IMR-90 (cell line): ENCODE data around the gene DOCK7. TPM values are rescaled to one million over a fixed set of nuclear protein-coding genes. Genes with fewer than 3 reads are reported as not detected.

ENCODE experiments used
- ATAC-seq: fragments of 200-7000 bp; cut with Tn5 transposase; 2 replicates; pipeline ENCODE4 v1.9.1; 2020; ENCODE audit warnings: low read depth, mild to moderate bottlenecking, moderate library complexity
- BruUV-seq: library from RNA; stranded (reverse); fragments of 400-500 nt; replicated peaks from 2 replicates; lab custom pipeline; 2021; lab: Mats Ljungman, UMichigan
- CTCF ChIA-PET: fragments of 300-600 bp; formaldehyde crosslinking; extraction: SDS; loops from one replicate; lab custom pipeline; 2021; ENCODE audit warnings: antibody characterized with exemption; lab: Yijun Ruan, JAX
- POLR2A ChIA-PET: fragments of 300-600 bp; sonication (Branson Sonifier 250); formaldehyde crosslinking; loops from one replicate; lab custom pipeline; 2022; ENCODE audit warnings: antibody characterized with exemption; ENCODE audit not compliant: unreplicated experiment; lab: Charles Lee
- DNase-seq: peaks from one replicate; pipeline ENCODE4 v3.0.0; 2013
- H2AFZ ChIP-seq: replicated peaks from 2 replicates; pipeline ENCODE3; 2013; ENCODE audit warnings: low read length, mild to moderate bottlenecking; ENCODE audit not compliant: poor library complexity
- H2AK5ac ChIP-seq: 2 replicates; pipeline ENCODE4 v1.6.1; 2013; ENCODE audit warnings: low read depth, low read length, inconsistent platforms
- H2AK9ac ChIP-seq: replicated peaks from 2 replicates; pipeline ENCODE3; 2013; ENCODE audit warnings: mild to moderate bottlenecking, low read depth, low read length, moderate library complexity; ENCODE audit not compliant: poor library complexity
- H2BK120ac ChIP-seq: 2 replicates; pipeline ENCODE4 v1.6.1; 2013; ENCODE audit warnings: low read depth, low read length, inconsistent platforms
- H2BK15ac ChIP-seq: 3 replicates; pipeline ENCODE4 v1.6.1; 2013; ENCODE audit warnings: low read depth, low read length, inconsistent platforms
- H2BK20ac ChIP-seq: 2 replicates; pipeline ENCODE4 v1.6.1; 2013; ENCODE audit warnings: low read depth, mild to moderate bottlenecking, inconsistent platforms, low read length, moderate library complexity
- H2BK5ac ChIP-seq: 2 replicates; pipeline ENCODE4 v1.6.1; 2013; ENCODE audit warnings: mild to moderate bottlenecking, low read depth, low read length, inconsistent platforms; ENCODE audit not compliant: poor library complexity, severe bottlenecking
- H3K14ac ChIP-seq: replicated peaks from 2 replicates; pipeline ENCODE4 v1.6.1; 2013; ENCODE audit warnings: low read depth, low read length, inconsistent platforms
- H3K18ac ChIP-seq: 2 replicates; pipeline ENCODE4 v1.6.1; 2013; ENCODE audit warnings: low read depth, low read length, control low read depth
- H3K23ac ChIP-seq: 2 replicates; pipeline ENCODE4 v1.6.1; 2013; ENCODE audit warnings: low read depth, low read length, inconsistent platforms
- H3K27ac ChIP-seq: 2 replicates; pipeline ENCODE4 v1.5.1; 2013; ENCODE audit warnings: mild to moderate bottlenecking, control low read depth, low read length; ENCODE audit not compliant: insufficient read depth
- H3K27me3 ChIP-seq: 2 replicates; pipeline ENCODE4 v1.6.1; 2013; ENCODE audit warnings: low read length; ENCODE audit not compliant: control insufficient read depth, insufficient read depth
- H3K36me3 ChIP-seq: 2 replicates; pipeline ENCODE4 v1.6.1; 2013; ENCODE audit warnings: low read length, mixed read lengths; ENCODE audit not compliant: control insufficient read depth, insufficient read depth
- H3K4ac ChIP-seq: 2 replicates; pipeline ENCODE4 v1.6.1; 2013; ENCODE audit warnings: low read depth, low read length, inconsistent platforms
- H3K4me1 ChIP-seq: 2 replicates; pipeline ENCODE4 v1.6.1; 2013; ENCODE audit warnings: low read length, mixed read lengths; ENCODE audit not compliant: control insufficient read depth, insufficient read depth
- H3K4me2 ChIP-seq: 2 replicates; pipeline ENCODE4 v1.6.1; 2013; ENCODE audit warnings: low read depth, mild to moderate bottlenecking, control low read depth, low read length, moderate library complexity
- H3K4me3 ChIP-seq: 2 replicates; pipeline ENCODE4 v1.5.1; 2013; ENCODE audit warnings: low read depth, mild to moderate bottlenecking, control low read depth, low read length, moderate library complexity; ENCODE audit not compliant: insufficient read depth
- H3K56ac ChIP-seq: 2 replicates; pipeline ENCODE4 v1.6.1; 2013; ENCODE audit warnings: low read length, inconsistent platforms; ENCODE audit not compliant: insufficient read depth; ENCODE audit errors: extremely low read depth
- H3K79me1 ChIP-seq, 2 experiments: 2 replicates each; pipeline ENCODE4 v1.6.1; 2013; ENCODE audit warnings: low read length in 2 of 2, inconsistent platforms in 1 of 2, low read depth in 1 of 2
- H3K9ac ChIP-seq: 2 replicates; pipeline ENCODE4 v1.6.1; 2013; ENCODE audit warnings: low read depth, low read length, control low read depth
- H3K9me1 ChIP-seq: 2 replicates; pipeline ENCODE4 v1.6.1; 2013; ENCODE audit warnings: low read length, inconsistent platforms; ENCODE audit not compliant: insufficient read depth
- H3K9me3 ChIP-seq: 2 replicates; pipeline ENCODE4 v1.6.1; 2013; ENCODE audit warnings: low read length; ENCODE audit not compliant: control insufficient read depth, insufficient read depth
- H4K20me1 ChIP-seq: 2 replicates; pipeline ENCODE4 v1.6.1; 2013; ENCODE audit warnings: low read length, inconsistent platforms; ENCODE audit not compliant: insufficient read depth
- H4K5ac ChIP-seq: 2 replicates; pipeline ENCODE4 v1.6.1; 2013; ENCODE audit warnings: mild to moderate bottlenecking, low read depth, low read length, control low read depth
- H4K8ac ChIP-seq, 2 experiments: 2 replicates each; pipeline ENCODE4 v1.6.1; 2013; ENCODE audit warnings: low read depth in 2 of 2, low read length in 2 of 2, control low read depth in 1 of 2, inconsistent platforms in 1 of 2
- H4K91ac ChIP-seq: 2 replicates; pipeline ENCODE4 v1.6.1; 2013; ENCODE audit warnings: low read depth, low read length, inconsistent platforms; ENCODE audit not compliant: insufficient read depth
- FOS ChIP-seq: fragments of 150-350 bp; IDR thresholded peaks from 2 replicates; pipeline ENCODE4 v1.6.1; 2016; ENCODE audit warnings: low read depth, low read length
- WGBS, 2 experiments: methylation state at CpG; one replicate each; pipeline versions ENCODE4 v1.1.5 to v1.1.7; 2013; ENCODE audit warnings: missing lambda C conversion rate in 2 of 2; ENCODE audit not compliant: insufficient read length in 1 of 2; ENCODE audit errors: extremely low coverage in 2 of 2; 5-methylcytosine and 5-hydroxymethylcytosine counted together
- dilution Hi-C: fragments of 300-500 bp; cut with HindIII; formaldehyde crosslinking; loops from one replicate; pipeline ENCODE4 v1.14.3; 2018; ENCODE audit warnings: low sequenced_read_pairs; ENCODE audit not compliant: unreplicated experiment
- in situ Hi-C: fragments of 300-500 bp; cut with MboI; formaldehyde crosslinking; loops from 3 replicates; pipeline ENCODE4 v1.14.3; 2019; ENCODE audit warnings: low sequenced_read_pairs, inconsistent platforms, mixed read lengths
- intact Hi-C: fragments of 100-400 bp; cut with micrococcal nuclease; formaldehyde crosslinking; loops from 2 replicates; pipeline ENCODE4 v1.10.0; 2022
- polyA plus RNA-seq, 3 experiments: library from polyadenylated mRNA; depleted of rRNA; stranded (reverse); fragments of >200 nt; gene quantifications; 2 replicates each; pipeline ENCODE4 v1.2.3, GENCODE V29; 2012; ENCODE audit warnings: low replicate concordance in 1 of 3
- total RNA-seq: library from RNA; depleted of rRNA; stranded (reverse); fragments of >200 nt; gene quantifications from 2 replicates; pipeline ENCODE4 v1.2.3, GENCODE V29; 2012
- TF ChIP-seq, protein P1 (sequence below): conservative IDR thresholded peaks from 2 replicates; pipeline ENCODE4 v1.5.1; 2012; ENCODE audit warnings: mild to moderate bottlenecking, low read depth, low read length, improper control_type of control experiment

DOCK7 gene
- total and polyA plus RNA-seq, 2 of the 4 experiments (the other 2 are of a cell fraction) = 38.0 to 97.7 TPM

- no peak overlapping the region for H2AFZ ChIP-seq
- no peaks in the 10 kb centered on the region for H4K20me1 ChIP-seq
- no peak overlapping the region for H4K91ac ChIP-seq
- H3K23ac ChIP-seq = no peak overlapping the region
- no peaks in the 10 kb centered on the region for H3K27me3 ChIP-seq
- peak overlapping the region; percentile 20; the same call in 1 of the 2 replicates for H3K4me2 ChIP-seq
- in situ Hi-C loops = loop anchor here (25.0 kb wide), 1 partner anchor 548 kb away; the partner anchor contains the start of gene L1TD1
- CTCF ChIA-PET = interaction anchor here (0.6 to 1.7 kb wide), 3 partner anchors 10 to 228 kb away, joined by 3 to 4 read pairs (median 3); no protein-coding TSS in a partner anchor
- no peak overlapping the region for H2BK120ac ChIP-seq
- H4K5ac ChIP-seq = no peak overlapping the region
- no peak overlapping the region for H3K56ac ChIP-seq
- WGBS, 2 experiments = no CpG with 5 or more reads among the region's 3 CpGs
- H3K4me1 ChIP-seq = peaks cover 1% of the 10 kb centered on the region; the same call in 1 of the 2 replicates
- H3K18ac ChIP-seq = peak overlapping the region; percentile 57; the same call in 1 of the 2 replicates
- TF ChIP-seq, protein P1, sequence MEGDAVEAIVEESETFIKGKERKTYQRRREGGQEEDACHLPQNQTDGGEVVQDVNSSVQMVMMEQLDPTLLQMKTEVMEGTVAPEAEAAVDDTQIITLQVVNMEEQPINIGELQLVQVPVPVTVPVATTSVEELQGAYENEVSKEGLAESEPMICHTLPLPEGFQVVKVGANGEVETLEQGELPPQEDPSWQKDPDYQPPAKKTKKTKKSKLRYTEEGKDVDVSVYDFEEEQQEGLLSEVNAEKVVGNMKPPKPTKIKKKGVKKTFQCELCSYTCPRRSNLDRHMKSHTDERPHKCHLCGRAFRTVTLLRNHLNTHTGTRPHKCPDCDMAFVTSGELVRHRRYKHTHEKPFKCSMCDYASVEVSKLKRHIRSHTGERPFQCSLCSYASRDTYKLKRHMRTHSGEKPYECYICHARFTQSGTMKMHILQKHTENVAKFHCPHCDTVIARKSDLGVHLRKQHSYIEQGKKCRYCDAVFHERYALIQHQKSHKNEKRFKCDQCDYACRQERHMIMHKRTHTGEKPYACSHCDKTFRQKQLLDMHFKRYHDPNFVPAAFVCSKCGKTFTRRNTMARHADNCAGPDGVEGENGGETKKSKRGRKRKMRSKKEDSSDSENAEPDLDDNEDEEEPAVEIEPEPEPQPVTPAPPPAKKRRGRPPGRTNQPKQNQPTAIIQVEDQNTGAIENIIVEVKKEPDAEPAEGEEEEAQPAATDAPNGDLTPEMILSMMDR = no peak
- TF ChIP-seq FOS = peak; percentile 46; the same call in 1 of the 2 replicates
- H2BK5ac ChIP-seq = peak overlapping the region; percentile 72
- no peaks in the 10 kb centered on the region for H3K36me3 ChIP-seq
- H3K14ac ChIP-seq = 0 out of 2 replicates have a peak overlapping the region, but pooled peaks have one; percentile 1
- H4K8ac ChIP-seq = 0 out of 4 replicates have a peak overlapping the region, but pooled peaks of 1 of the 2 experiments have one; percentile 13
- peak; percentile 82 for DNase-seq
- intact Hi-C loops = no loop called here
- no peaks in the 10 kb centered on the region for H3K9me1 ChIP-seq
- H3K4me3 ChIP-seq = no peak overlapping the region
- H3K27ac ChIP-seq = no peak overlapping the region
- peak; percentile 79 for ATAC-seq
- peak overlapping the region; percentile 51 for H2BK20ac ChIP-seq
- H3K9me3 ChIP-seq = no peaks in the 10 kb centered on the region
- no peaks in the 10 kb centered on the region for H3K79me1 ChIP-seq
- no peak overlapping the region for H3K9ac ChIP-seq
- POLR2A ChIA-PET = interaction anchor here (0.5 kb wide), 2 partner anchors 8 to 59 kb away, joined by 3 to 5 read pairs; no protein-coding TSS in a partner anchor
- H2BK15ac ChIP-seq = 0 out of 3 replicates have a peak overlapping the region, but pooled peaks have one; percentile 6
- no TSS peak for BruUV-seq
- H2AK5ac ChIP-seq = no peak overlapping the region
- dilution Hi-C loops = no loop called here
- H2AK9ac ChIP-seq = no peak overlapping the region
- peak overlapping the region; percentile 32; the same call in 1 of the 2 replicates for H3K4ac ChIP-seq
Measured at GRCh38 chr1:62735491-62736171, 47.4 kb upstream of the DOCK7 start.
